ENCODE data around the gene TREX2. TPM values are rescaled to one million over a fixed set of nuclear protein-coding genes. Genes with fewer than 3 reads are reported as not detected.

TREX2 gene
- total and polyA plus RNA-seq, 2 donors from 2014 or later: 0.67 to 1.4 TPM

DNA sequence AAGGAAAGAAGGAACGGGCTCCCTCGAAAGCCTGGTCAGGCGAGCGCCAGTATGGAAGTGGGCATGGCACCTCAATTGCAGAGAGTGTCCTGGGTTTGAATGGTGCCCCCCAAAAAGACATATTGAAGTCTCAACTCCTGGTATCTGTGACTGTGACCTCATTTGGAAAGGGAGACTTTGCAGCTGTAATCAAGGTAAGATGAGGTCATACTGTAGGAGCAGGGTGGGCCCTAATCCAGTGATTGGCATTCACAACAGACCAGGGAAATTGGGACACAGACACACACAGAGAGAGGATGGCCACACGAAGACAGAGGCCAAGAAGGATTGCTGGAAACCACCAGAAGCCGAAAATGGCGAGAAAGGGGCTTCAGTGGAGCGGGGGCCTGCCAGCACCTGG is 28.2 kb downstream of the TREX2 start:
- H3K4me1 ChIP-seq (ENCODE audit: control insufficient read depth in 2 of 3, insufficient read depth in 2 of 3, low read depth in 1 of 3, low read length in 3 of 3): peaks cover 0 to 2% (median 0%) of the 10 kb centered on the region in 3 donors
- TF ChIP-seq, protein P1, sequence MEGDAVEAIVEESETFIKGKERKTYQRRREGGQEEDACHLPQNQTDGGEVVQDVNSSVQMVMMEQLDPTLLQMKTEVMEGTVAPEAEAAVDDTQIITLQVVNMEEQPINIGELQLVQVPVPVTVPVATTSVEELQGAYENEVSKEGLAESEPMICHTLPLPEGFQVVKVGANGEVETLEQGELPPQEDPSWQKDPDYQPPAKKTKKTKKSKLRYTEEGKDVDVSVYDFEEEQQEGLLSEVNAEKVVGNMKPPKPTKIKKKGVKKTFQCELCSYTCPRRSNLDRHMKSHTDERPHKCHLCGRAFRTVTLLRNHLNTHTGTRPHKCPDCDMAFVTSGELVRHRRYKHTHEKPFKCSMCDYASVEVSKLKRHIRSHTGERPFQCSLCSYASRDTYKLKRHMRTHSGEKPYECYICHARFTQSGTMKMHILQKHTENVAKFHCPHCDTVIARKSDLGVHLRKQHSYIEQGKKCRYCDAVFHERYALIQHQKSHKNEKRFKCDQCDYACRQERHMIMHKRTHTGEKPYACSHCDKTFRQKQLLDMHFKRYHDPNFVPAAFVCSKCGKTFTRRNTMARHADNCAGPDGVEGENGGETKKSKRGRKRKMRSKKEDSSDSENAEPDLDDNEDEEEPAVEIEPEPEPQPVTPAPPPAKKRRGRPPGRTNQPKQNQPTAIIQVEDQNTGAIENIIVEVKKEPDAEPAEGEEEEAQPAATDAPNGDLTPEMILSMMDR (IDR thresholded peaks at IDR 0.05; ENCODE audit: borderline replicate concordance, extremely low read depth, insufficient read depth): no peak
- no peak overlapping the region for H3K27ac ChIP-seq (ENCODE audit: low read depth in 2 of 2, low read length in 2 of 2)
- peak in 1 of 5 donors; percentile 9 for DNase-seq
- H3K9me3 ChIP-seq (ENCODE audit: control insufficient read depth in 2 of 3, insufficient read depth in 1 of 3, low read length in 3 of 3): no peaks in the 10 kb centered on the region
- intact Hi-C loops (cut with DNase I): no loop called here
- no peaks in the 10 kb centered on the region for H3K36me3 ChIP-seq (ENCODE audit: control insufficient read depth in 2 of 3, insufficient read depth in 3 of 3, low read length in 3 of 3)
- H3K9ac ChIP-seq (ENCODE audit: low read length in 3 of 3): no peak overlapping the region
- no peak overlapping the region for H3K4me3 ChIP-seq (ENCODE audit: low read length in 3 of 3)
- FAIRE-seq: no peak
- H3K27me3 ChIP-seq (ENCODE audit: control insufficient read depth, insufficient read depth, low read length): no peaks in the 10 kb centered on the region

DNA sequence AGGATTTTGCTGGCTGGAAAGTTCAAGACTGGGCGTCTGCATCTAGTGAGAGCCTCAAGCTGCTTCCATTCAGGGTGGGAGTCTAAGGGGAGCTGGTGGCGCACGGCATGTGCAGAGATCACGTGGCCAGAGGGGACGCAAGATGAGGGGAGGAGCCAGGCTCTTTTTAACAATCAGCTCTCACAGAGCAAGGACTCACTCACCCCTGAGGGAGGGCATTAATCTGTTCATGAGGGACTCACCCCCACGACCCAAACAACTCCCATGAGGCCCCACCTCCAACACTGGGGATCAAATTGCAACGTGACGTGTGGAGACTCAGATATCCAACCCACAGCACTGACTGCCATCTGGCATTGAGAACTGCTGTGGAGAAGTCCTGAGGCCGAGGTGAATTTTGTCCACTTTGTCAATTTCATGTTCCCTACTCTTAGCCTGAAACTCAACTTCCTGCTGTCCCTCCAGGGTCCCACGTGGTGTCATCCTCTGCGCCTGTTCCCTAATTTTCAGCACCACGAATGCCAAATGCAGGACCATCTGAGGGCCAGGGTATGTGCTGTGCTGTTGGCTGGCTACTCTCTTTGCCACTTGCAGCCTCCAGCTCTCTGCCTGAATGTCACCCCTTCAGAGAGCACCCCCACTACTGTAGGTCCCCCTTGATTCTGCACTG is 28.9 kb downstream of the TREX2 start:
- no peak overlapping the region for H3K27ac ChIP-seq (ENCODE audit: low read depth in 2 of 2, low read length in 2 of 2)
- H3K9me3 ChIP-seq (ENCODE audit: control insufficient read depth in 2 of 3, insufficient read depth in 1 of 3, low read length in 3 of 3): no peaks in the 10 kb centered on the region
- FAIRE-seq (no peak), DNase-seq (peak in 1 of 5 donors; percentile 18)
- no peak overlapping the region for H3K9ac ChIP-seq (ENCODE audit: low read length in 3 of 3)
- H3K27me3 ChIP-seq (ENCODE audit: control insufficient read depth, insufficient read depth, low read length): no peaks in the 10 kb centered on the region
- H3K4me3 ChIP-seq (ENCODE audit: low read length in 3 of 3): no peak overlapping the region
- TF ChIP-seq, protein P1 (IDR thresholded peaks at IDR 0.05; ENCODE audit: borderline replicate concordance, extremely low read depth, insufficient read depth): no peak
- intact Hi-C loops (cut with DNase I): no loop called here
- peaks cover 0 to 2% (median 0%) of the 10 kb centered on the region in 3 donors for H3K4me1 ChIP-seq (ENCODE audit: control insufficient read depth in 2 of 3, insufficient read depth in 2 of 3, low read depth in 1 of 3, low read length in 3 of 3)
- H3K36me3 ChIP-seq (ENCODE audit: control insufficient read depth in 2 of 3, insufficient read depth in 3 of 3, low read length in 3 of 3): no peaks in the 10 kb centered on the region

DNA sequence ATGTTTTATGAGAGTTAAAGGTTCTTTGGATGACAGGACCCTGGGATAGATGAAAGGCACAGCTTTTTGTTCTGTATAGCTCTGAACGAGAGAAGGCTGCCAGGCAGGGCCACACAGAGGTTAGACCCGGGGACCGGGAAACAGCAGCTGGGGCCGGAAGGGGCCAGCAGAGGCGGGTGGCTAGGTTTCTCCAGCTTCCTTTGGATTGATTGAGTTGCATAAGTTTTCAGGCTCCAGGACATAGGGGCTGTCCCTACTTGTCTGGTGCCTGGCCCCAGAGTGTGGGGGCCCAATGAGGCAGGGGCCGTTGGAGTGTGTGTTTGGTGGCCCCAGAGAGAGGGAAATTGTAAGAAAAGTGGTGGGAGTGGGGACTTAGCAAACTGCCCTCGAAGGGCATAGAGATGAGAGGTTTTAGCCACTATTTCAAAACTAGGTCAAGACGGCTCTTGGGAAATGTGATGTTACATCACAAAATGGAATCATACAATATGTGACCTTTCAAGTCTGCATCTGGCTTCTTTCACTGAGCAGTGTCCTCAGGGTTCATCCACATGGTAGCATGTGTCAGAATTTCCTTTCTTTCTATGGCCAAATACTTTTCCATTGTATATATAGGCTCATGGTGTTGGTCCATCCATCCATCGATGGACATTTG is 30.9 kb downstream of the TREX2 start:
- no peak for FAIRE-seq
- intact Hi-C loops (cut with DNase I): no loop called here

More for the DNA sequence above, 30.9 kb downstream of the TREX2 start:
- no peak for DNase-seq
- Histone ChIP-seq H3K27ac (ENCODE audit: low read depth in 2 of 2, low read length in 2 of 2) (no peak overlapping the region), H3K4me1 (ENCODE audit: control insufficient read depth in 2 of 3, insufficient read depth in 2 of 3, low read depth in 1 of 3, low read length in 3 of 3) (peaks cover 0 to 5% (median 0%) of the 10 kb centered on the region in 3 donors), H3K36me3 (ENCODE audit: control insufficient read depth in 2 of 3, insufficient read depth in 3 of 3, low read length in 3 of 3) (no peaks in the 10 kb centered on the region), H3K9me3 (ENCODE audit: control insufficient read depth in 2 of 3, insufficient read depth in 1 of 3, low read length in 3 of 3) (no peaks in the 10 kb centered on the region), H3K4me3 (ENCODE audit: low read length in 3 of 3) (no peak overlapping the region), H3K9ac (ENCODE audit: low read length in 3 of 3) (no peak overlapping the region), H3K27me3 (ENCODE audit: control insufficient read depth, insufficient read depth, low read length) (no peaks in the 10 kb centered on the region)
- TF ChIP-seq, protein P1 (IDR thresholded peaks at IDR 0.05; ENCODE audit: borderline replicate concordance, extremely low read depth, insufficient read depth): no peak

All from kidney (tissue), 14 donors.